HFFc6 (cell line): ENCODE data around the gene SEMA4D. TPM values are rescaled to one million over a fixed set of nuclear protein-coding genes. Genes with fewer than 3 reads are reported as not detected.

Experiments used
- DNase-seq: peaks from one replicate; pipeline ENCODE4 v3.0.0-alpha.2; 2018
- H3K27ac Mint-ChIP-seq: 2 replicates; pipeline ENCODE4 v1.8.0; 2020; ENCODE audit warnings: mild to moderate bottlenecking, mixed read lengths
- H3K27me3 Mint-ChIP-seq: 2 replicates; pipeline ENCODE4 v1.8.0; 2021; ENCODE audit warnings: mild to moderate bottlenecking, moderate library complexity, mixed read lengths; ENCODE audit not compliant: insufficient read depth
- H3K36me3 Mint-ChIP-seq: 2 replicates; pipeline ENCODE4 v1.8.0; 2021; ENCODE audit warnings: low read depth, mixed read lengths
- H3K4me1 Mint-ChIP-seq: 2 replicates; pipeline ENCODE4 v1.8.0; 2020; ENCODE audit warnings: low read depth, mixed read lengths
- H3K4me3 Mint-ChIP-seq: 2 replicates; pipeline ENCODE4 v1.8.0; 2020; ENCODE audit warnings: mild to moderate bottlenecking, moderate library complexity, mixed read lengths
- H3K9me3 Mint-ChIP-seq: 2 replicates; pipeline ENCODE4 v1.8.0; 2020; ENCODE audit warnings: mild to moderate bottlenecking, mixed read lengths
- total RNA-seq, 6 experiments: library from RNA; stranded (reverse); fragmentation: NEBNext Ultra II Directional; extraction: Animal tissue kit (Norgen Biotek cat#: 25700); gene quantifications; 2 replicates in 1 of 6; 3 replicates in 5 of 6; pipeline ENCODE4 v1.2.3, GENCODE V29; 2021
- TF ChIP-seq, protein P1 (sequence below): fragments of 200-600 bp; sonication (generic); IDR thresholded peaks from 2 replicates; pipeline ENCODE4 v1.5.0; 2021; ENCODE audit warnings: antibody characterized with exemption, mild to moderate bottlenecking

The SEMA4D gene
- total RNA-seq, 6 experiments from 2014 or later: not detected

DNA sequence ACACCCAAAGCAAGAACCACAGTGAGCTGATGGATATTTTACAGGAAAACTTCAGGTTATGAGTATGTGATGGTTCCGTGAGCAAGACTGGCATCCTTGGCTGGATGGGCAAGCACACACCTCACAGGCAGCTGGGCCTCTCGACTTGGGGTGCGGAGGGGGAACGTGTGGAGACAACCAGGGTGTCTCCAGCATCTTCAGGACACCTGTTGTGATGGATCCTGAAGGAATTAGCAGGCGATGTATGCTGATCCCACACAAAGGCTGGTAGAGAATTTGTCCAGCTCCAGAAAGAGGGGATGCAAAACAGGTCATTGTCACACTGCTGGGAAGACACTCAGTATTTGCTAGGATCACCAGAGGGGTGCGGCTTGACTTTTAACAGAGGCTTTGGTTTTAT lies 136.9 kb downstream of the SEMA4D start:
- H3K27ac Mint-ChIP-seq: no peak overlapping the region
- no peaks in the 10 kb centered on the region for H3K9me3 Mint-ChIP-seq
- no peak for DNase-seq
- H3K4me3 Mint-ChIP-seq: no peak overlapping the region
- peaks cover 6% of the 10 kb centered on the region; the same call in 1 of the 2 replicates for H3K4me1 Mint-ChIP-seq
- H3K27me3 Mint-ChIP-seq: no peaks in the 10 kb centered on the region; the same call in 1 of the 2 replicates
- TF ChIP-seq, protein P1, sequence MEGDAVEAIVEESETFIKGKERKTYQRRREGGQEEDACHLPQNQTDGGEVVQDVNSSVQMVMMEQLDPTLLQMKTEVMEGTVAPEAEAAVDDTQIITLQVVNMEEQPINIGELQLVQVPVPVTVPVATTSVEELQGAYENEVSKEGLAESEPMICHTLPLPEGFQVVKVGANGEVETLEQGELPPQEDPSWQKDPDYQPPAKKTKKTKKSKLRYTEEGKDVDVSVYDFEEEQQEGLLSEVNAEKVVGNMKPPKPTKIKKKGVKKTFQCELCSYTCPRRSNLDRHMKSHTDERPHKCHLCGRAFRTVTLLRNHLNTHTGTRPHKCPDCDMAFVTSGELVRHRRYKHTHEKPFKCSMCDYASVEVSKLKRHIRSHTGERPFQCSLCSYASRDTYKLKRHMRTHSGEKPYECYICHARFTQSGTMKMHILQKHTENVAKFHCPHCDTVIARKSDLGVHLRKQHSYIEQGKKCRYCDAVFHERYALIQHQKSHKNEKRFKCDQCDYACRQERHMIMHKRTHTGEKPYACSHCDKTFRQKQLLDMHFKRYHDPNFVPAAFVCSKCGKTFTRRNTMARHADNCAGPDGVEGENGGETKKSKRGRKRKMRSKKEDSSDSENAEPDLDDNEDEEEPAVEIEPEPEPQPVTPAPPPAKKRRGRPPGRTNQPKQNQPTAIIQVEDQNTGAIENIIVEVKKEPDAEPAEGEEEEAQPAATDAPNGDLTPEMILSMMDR: no peak
- H3K36me3 Mint-ChIP-seq: peaks cover 24% of the 10 kb centered on the region

DNA sequence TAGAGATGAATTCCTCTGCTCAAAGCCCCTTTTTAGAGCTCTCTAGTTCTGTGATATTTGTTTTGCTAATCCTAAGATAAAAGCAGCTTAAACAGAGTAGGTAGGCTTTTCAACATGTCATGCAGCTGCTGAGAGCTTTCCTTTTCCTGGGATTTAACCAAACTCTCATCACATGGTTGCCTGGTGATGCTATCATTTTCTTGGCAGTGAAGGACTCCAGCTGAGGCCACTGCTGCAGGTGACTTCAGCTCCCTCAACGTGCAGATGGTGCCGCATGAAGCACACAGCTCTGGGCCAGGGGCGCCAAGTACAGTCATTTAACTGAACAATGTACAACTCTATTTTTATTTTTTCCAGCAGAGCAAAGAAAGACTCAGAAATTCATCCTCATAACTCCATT lies 137.4 kb downstream of the SEMA4D start:
- H3K36me3 Mint-ChIP-seq: peaks cover 25% of the 10 kb centered on the region
- H3K9me3 Mint-ChIP-seq: no peaks in the 10 kb centered on the region
- TF ChIP-seq, protein P1: no peak
- H3K4me3 Mint-ChIP-seq: no peak overlapping the region
- DNase-seq: no peak
- peaks cover 6% of the 10 kb centered on the region; the same call in 1 of the 2 replicates for H3K4me1 Mint-ChIP-seq
- no peak overlapping the region for H3K27ac Mint-ChIP-seq
- no peaks in the 10 kb centered on the region; the same call in 1 of the 2 replicates for H3K27me3 Mint-ChIP-seq

DNA sequence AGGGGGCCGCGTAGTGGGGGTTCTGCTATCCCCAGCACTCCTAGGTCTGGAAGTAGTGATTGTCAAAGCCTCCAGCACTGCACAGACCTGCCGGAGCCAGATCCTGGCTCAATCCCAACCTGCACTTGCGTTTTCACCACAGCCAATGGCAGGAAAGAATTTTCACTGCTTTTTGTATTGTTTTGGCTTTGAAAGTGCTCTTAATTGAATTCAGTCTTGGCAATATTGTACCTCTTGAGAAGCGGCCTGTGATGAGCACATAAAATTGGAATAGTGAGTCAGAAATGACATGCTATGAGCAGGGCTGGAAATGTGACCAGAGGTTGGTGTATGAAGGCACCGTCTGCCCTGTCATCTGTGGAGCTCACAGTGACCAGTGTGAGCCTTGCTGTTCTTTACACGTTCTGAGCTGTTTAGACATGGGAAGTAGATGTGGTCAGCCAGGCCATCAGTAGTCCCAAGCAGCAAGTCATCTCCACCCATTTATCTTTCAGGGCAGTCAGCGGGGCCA lies 138.1 kb downstream of the SEMA4D start:
- Mint-ChIP-seq H3K27me3 (no peaks in the 10 kb centered on the region; the same call in 1 of the 2 replicates), H3K9me3 (no peaks in the 10 kb centered on the region), H3K4me3 (no peak overlapping the region), H3K36me3 (peaks cover 25% of the 10 kb centered on the region), H3K4me1 (peaks cover 6% of the 10 kb centered on the region; the same call in 1 of the 2 replicates), H3K27ac (peak overlapping the region; percentile 11; the same call in 1 of the 2 replicates)
- DNase-seq: peak; percentile 6
- TF ChIP-seq, protein P1: no peak

DNA sequence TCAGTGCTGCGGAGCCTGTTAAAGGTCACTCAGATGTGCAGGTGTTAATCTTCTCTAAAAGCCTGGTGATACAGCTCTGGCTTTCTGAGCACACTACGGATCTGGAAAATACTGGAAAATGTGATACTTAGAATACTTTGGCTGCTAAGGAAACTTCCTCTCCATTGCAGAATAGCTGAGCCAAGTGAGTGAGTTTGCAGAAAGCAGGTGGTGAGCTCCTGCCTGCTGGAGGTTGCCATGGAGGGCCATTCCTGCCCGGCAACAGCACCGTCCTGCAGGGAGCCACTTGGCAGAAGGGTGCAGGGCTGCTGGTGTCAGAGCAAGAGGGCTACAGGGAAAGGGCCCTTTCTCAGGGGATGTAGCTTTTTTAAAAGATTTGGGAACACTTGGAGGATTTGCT lies 138.9 kb downstream of the SEMA4D start:
- peaks cover 6% of the 10 kb centered on the region; the same call in 1 of the 2 replicates for H3K4me1 Mint-ChIP-seq
- TF ChIP-seq, protein P1: no peak
- H3K36me3 Mint-ChIP-seq: peaks cover 31% of the 10 kb centered on the region
- H3K9me3 Mint-ChIP-seq: no peaks in the 10 kb centered on the region
- no peaks in the 10 kb centered on the region; the same call in 1 of the 2 replicates for H3K27me3 Mint-ChIP-seq
- no peak for DNase-seq
- no peak overlapping the region for H3K4me3 Mint-ChIP-seq
- no peak overlapping the region for H3K27ac Mint-ChIP-seq

DNA sequence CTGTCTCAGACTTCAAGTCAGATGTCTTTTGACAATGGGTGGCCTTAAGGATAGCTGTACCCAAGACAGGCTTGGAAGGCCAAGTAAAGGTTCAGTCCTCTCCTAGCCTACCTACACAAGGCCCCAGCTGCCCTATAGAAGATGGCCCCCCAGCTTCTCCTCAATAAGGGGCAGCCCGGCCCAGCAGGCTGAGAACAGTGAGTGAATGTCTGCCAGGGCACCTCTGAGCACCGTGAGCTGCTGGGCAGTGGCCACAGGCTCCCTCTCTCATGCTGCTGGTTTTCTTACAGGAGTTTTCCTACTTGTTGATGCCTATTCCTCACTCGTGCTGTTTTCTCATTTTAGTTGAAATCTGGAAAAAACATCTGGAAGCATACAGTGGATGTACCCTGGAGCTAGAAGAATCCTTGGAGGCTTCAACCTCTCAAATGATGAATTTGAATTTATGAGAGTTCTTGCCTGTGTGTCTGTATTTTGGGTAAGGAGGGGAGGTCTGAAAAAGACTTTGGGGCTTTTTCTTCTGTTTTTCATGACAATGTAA lies 139.5 kb downstream of the SEMA4D start:
- H3K36me3 Mint-ChIP-seq: peaks cover 36% of the 10 kb centered on the region

More for the DNA sequence above, 139.5 kb downstream of the SEMA4D start:
- no peak for DNase-seq
- H3K27me3 Mint-ChIP-seq: no peaks in the 10 kb centered on the region; the same call in 1 of the 2 replicates
- no peak overlapping the region for H3K4me3 Mint-ChIP-seq
- no peak overlapping the region for H3K27ac Mint-ChIP-seq
- H3K9me3 Mint-ChIP-seq: no peaks in the 10 kb centered on the region
- H3K4me1 Mint-ChIP-seq: peaks cover 6% of the 10 kb centered on the region; the same call in 1 of the 2 replicates
- TF ChIP-seq, protein P1: no peak
